Measurements from ENCODE around the gene ELK4. TPM values are rescaled to one million over a fixed set of nuclear protein-coding genes. Genes with fewer than 3 reads are reported as not detected.
A peak's percentile ranks its signal among the peaks of the same experiment; 100 is the strongest.

ELK4 gene
- total and polyA plus RNA-seq, 2 of the 8 experiments (the other 6 are each of a cell fraction or from before 2014, with no cell fraction given): 2.9 to 26.3 TPM

GRCh38 chr1:205660361-205660760, 28.6 kb upstream of the ELK4 start:
- no peak for DNase-seq (ENCODE audit: low read depth in 1 of 2, low spot score in 2 of 2)
- H3K18ac ChIP-seq (ENCODE audit: extremely low read depth, low read length): no peak overlapping the region
- H3K9ac ChIP-seq (replicated peaks in 1 of 4; ENCODE audit: extremely low read depth in 1 of 4, low read depth in 3 of 4, low read length in 3 of 4): no peak overlapping the region
- H3K79me2 ChIP-seq (ENCODE audit: control insufficient read depth in 1 of 2, insufficient read depth in 2 of 2, low read length in 2 of 2): peaks cover 0 to 3% of the 10 kb centered on the region in 2 experiments; a peak in 1 of 4 replicates
- H3K4ac ChIP-seq (replicated peaks; ENCODE audit: insufficient read length, low read depth, low read length): no peak overlapping the region
- H4K91ac ChIP-seq (replicated peaks; ENCODE audit: insufficient read length, low read length): no peak overlapping the region
- H3K9me3 ChIP-seq (ENCODE audit: insufficient read depth in 2 of 2, low read depth in 1 of 2, low read length in 1 of 2): no peaks in the 10 kb centered on the region
- no peaks in the 10 kb centered on the region; a peak in 1 of 7 replicates for H3K27me3 ChIP-seq (replicated peaks in 1 of 4; ENCODE audit: control insufficient read depth in 3 of 4, extremely low read depth in 1 of 4, insufficient read depth in 3 of 4, low read length in 3 of 4)
- 86% methylated on average over 8 of the region's 8 CpGs; no CpG with 5 or more reads in 1 of the 2 experiments for WGBS, 2 experiments (ENCODE audit: extremely low coverage in 1 of 2, insufficient coverage in 1 of 2, insufficient read length in 1 of 2, insufficient replicate concordance in 2 of 2, low coverage in 1 of 2, low lambda C conversion rate in 2 of 2, missing lambda C conversion rate in 1 of 2)
- 0 out of 2 replicates have a peak overlapping the region, but pooled peaks have one; percentile 12 for H2BK5ac ChIP-seq (ENCODE audit: low read depth, low read length)
- peaks cover 1 to 4% of the 10 kb centered on the region in 2 experiments for H4K20me1 ChIP-seq (replicated peaks in 1 of 2; ENCODE audit: control insufficient read depth in 1 of 2, insufficient read depth in 2 of 2, low read length in 2 of 2)
- H2AK5ac ChIP-seq (ENCODE audit: low read depth, low read length): no peak overlapping the region
- no peak overlapping the region for H3K56ac ChIP-seq (replicated peaks; ENCODE audit: insufficient read length, low read depth, low read length)
- no peaks in the 10 kb centered on the region for H3K23me2 ChIP-seq (ENCODE audit: low read depth, low read length)
- H4K5ac ChIP-seq (ENCODE audit: insufficient read length, low read depth, low read length): no peak overlapping the region
- H3K4me1 ChIP-seq (replicated peaks in 1 of 4; ENCODE audit: control insufficient read depth in 3 of 4, insufficient read depth in 4 of 4, low read length in 3 of 4): peaks cover 0 to 10% (median 7%) of the 10 kb centered on the region in 4 experiments; a peak in 5 of 7 replicates
- POLR2A ChIA-PET (ENCODE audit: partially characterized antibody): interaction anchor here (0.7 to 19.3 kb wide), 13 partner anchors 9 to 89 kb away, joined by 3 to 241 read pairs (median 4); partner anchors contain the start of gene ELK4
- H2BK15ac ChIP-seq (ENCODE audit: low read length): no peak overlapping the region
- H2BK20ac ChIP-seq (ENCODE audit: low read length): no peak overlapping the region
- peaks cover 4% of the 10 kb centered on the region; the same call in 1 of the 2 replicates for H3K79me1 ChIP-seq (ENCODE audit: low read depth, low read length)
- H3K23ac ChIP-seq (ENCODE audit: insufficient read length): no peak overlapping the region
- H2BK120ac ChIP-seq (replicated peaks; ENCODE audit: low read depth, low read length): no peak overlapping the region
- H2BK12ac ChIP-seq (ENCODE audit: low read depth, low read length): no peak overlapping the region
- H3K4me3 ChIP-seq (ENCODE audit: extremely low read depth in 1 of 4, insufficient read depth in 2 of 4, low read depth in 3 of 4, low read length in 4 of 4): no peak overlapping the region
- H3K4me2 ChIP-seq (ENCODE audit: insufficient read depth in 1 of 2, low read depth in 2 of 2, low read length in 2 of 2): no peak overlapping the region
- H2AFZ ChIP-seq (ENCODE audit: low read length): no peak overlapping the region
- no peak overlapping the region for H3K14ac ChIP-seq (ENCODE audit: insufficient read length)
- no peak overlapping the region for H3K27ac ChIP-seq (ENCODE audit: low read depth, low read length)
- TF ChIP-seq BACH1 (IDR thresholded peaks at IDR 0.05; ENCODE audit: low read length): no peak
- TF ChIP-seq SP2 (IDR thresholded peaks at IDR 0.05; ENCODE audit: low read length): no peak
- H3K36me3 ChIP-seq (ENCODE audit: control insufficient read depth in 2 of 4, insufficient read depth in 4 of 4, low read length in 3 of 4): peaks cover 2 to 13% (median 7%) of the 10 kb centered on the region in 4 experiments; a peak in 6 of 8 replicates
- no peak for FAIRE-seq
- no peak overlapping the region for H4K8ac ChIP-seq (ENCODE audit: extremely low read depth, insufficient read depth, low read length)
- CTCF ChIA-PET (ENCODE audit: partially characterized antibody): interaction anchor here (0.9 to 18.5 kb wide), 18 partner anchors 11 to 325 kb away, joined by 3 to 856 read pairs (median 22); partner anchors contain the start of genes ELK4 and SLC45A3
